Activated CD4-positive, alpha-beta T cell treated with anti-CD3 and anti-CD28 coated beads, Interleukin-10, Interleukin-2, amounts not matched to agents 100 ng/mL and 50 ng/mL, durations not matched to agents 16 hours and 8 hours (primary cell): ENCODE data around the gene BCL2.
"Not testable (repeated sequence)": the region's sequence is repeated elsewhere in the genome, so short reads cannot be mapped to it uniquely, and the experiment has no call there.

Experiments
- DNase-seq: peaks from one replicate; pipeline ENCODE4 v3.0.0-alpha.2; 2020

Gene BCL2

DNA sequence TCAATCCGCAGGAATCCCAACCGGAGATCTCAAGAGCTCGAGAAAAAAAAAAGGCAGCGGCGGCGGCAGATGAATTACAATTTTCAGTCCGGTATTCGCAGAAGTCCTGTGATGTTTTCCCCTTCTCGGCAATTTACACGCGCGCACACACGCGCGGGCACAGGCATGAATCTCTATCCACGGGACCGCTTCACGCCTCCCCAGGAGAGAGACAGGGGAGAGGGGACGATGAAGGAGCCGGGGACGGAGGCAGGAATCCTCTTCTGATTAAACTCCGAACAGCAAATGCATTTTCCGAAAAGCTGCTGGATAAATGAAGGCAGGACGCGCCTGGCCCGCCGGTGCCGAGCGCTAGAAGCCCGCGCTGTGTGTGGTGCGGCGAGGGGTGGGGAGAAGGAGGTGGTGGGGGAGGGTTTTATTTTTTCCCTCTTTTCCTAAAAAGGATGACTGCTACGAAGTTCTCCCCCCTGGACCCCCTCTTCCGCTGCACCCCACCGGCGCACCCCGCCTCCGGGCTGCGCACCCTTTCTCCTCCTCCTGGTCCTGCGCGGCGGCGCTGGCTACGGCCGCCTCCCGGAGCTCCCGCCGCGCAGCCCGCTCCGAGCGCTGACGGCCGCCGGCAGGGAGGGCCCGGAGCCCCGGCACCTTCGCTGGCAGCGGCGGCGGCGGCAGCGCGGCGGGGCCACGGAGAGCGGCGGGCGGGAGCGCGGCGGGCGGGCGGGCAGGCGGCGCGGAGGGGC is at the start of gene BCL2:
Gene BCL2, minus strand, starts transcription at position 387 of the 740 bp plus-strand sequence.
- peak; percentile 59 for DNase-seq

DNA sequence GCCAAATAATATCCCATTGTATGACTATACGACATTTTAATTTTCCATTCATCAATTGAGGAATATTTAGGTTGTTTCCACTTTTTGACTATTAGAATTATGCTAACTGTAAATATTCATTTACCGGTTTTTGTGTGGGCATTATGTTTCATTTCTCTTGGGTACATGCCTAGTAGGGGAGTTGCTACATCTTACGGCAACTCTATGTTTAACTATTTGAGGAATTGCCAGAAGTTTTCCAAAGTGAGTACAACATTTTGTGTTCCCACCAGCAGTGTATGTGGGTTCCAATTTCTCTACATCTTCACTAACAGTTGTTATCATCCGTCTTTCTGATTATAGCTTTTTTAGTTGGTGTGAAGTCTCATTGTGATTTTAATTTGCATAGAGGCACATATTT is 49.0 kb upstream of the BCL2 start:
- no peak for DNase-seq

DNA sequence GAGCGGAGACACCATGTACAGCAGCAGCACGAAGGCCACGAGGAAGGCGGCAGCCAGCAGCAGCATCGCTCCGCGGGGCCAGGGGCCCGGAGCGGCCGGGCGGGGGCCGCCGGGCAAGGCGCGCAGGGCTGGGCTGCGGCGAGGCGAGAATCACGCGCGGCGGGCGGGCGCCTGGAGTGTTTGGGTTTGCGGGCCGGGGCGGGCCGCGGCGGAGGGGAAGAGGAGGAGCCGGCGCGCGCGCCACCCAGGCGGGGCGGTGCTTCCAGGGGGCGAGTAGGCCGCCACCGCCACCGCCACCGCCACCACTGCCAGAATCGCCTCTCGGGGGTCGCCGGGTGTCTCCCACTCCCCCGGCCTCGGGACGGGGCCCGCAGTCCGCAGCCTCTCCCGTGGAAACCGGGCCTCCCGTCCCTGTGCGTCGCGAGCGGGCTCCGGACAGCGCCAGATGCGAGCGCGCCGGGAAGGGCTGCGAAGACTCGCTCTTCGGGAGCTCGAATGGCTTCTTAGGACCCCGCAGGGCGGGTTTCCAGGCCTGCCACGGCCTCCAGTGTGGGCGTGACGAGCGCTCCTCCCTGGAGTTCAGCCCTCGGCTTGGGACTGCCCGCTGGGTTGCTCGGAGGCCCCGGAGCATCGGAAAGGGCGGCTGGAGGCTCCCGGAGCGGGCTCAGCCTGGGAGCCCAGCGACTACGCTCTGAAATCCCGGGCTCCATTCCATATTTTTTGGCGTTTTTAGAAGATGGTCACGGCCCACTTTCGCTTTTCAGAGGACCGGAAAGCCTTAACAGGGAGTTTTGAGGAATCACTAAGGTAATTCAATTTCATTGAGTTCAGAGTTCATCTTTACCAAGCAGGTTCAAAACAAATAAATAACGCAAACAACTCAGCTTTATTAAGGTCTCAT is 47.7 kb upstream of the BCL2 start, which contains the start of gene KDSR:
Gene KDSR, minus strand, starts transcription at position 154 of the 901 bp plus-strand sequence. Its CDS starts 88 bp downstream, at position 66.
- DNase-seq, result peak; percentile 89

DNA sequence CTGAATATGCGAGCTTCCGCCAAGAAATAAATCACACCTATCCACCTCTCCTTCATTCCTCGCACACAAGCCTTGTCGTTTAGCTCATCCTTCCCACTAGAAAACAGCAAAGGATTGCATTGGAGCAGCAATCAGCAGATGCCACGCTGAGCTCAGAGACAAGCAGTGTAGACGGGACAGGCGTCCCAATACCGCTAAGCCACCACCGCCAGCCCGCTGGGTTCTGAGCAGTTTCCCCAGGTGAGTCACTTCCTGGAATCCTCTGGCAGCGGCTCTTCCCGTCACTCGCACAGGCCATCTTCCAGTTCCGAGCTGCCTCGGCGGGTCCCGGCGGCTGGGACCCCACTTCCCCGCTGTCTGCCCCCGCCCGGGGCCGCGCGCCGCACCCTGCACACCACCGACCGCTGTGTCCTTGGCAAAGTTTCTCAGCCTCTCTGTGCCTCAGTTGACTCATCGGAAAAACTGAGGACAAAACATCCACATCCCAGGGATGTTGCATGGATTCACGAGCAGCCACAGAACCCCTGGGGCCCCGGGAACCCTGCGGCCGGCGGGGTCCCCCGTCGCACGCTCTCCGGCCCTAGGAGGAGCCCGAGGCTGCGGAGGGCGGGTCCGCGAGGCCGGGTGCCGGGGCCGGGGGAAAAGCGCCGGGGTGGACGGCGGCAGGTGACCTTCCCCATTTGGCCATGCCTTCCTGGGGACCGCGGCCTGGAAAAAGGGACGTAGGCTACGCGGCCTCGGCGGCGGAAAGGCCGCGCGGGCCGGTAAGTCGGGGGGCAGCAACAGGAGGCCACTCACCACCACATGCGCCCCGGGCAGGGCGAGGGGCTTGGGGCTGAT is 46.9 kb upstream of the BCL2 start:
- peak; percentile 88 for DNase-seq

DNA sequence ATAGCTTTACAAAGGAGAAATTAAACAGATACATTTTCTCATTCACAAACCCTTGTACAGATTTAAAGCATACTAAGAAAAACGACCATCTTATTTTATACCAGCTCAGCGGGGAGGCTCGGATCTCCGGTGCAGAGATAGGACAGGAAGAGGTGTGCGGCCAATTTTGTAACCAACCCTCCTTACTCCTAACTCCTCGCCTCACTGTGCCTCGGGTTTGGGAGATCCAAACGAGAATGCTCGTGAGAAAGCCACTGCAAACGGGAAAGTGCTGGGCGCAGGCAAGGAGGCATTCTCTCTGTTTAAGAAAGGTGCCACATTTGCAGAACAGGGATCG is 46.3 kb upstream of the BCL2 start:
- peak; percentile 41 for DNase-seq

DNA sequence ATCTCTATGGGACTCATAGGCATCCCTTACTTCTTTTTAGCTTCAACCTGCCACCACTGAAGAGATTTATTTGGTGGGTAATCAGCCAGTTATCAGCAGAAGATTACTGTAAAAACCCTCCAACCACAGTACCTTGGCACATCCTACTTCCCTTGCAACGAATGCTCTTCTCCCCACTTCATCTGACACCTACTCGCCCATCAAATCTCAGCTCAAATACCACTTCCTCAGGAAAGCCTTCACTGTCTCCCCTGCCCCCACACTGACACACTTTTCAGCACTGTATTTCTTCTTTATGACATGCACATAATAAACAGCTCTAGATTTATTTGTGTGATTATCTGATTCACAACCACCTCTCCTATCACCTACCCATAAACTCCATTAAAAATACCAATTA is 44.4 kb upstream of the BCL2 start:
- DNase-seq, result peak; percentile 69

DNA sequence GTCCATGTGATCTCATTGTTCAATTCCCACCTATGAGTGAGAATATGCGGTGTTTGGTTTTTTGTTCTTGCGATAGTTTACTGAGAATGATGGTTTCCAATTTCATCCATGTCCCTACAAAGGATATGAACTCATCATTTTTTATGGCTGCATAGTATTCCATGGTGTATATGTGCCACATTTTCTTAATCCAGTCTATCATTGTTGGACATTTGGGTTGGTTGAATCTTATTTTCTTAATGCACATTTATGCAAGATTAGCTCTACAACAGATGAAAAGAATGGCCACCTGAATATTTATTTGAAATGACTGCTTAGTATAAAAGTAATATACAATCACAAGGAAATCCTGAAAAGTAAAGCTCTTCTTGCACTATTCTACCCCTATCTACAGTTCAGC is 43.9 kb upstream of the BCL2 start:
- not testable (repeated sequence) for DNase-seq

DNA sequence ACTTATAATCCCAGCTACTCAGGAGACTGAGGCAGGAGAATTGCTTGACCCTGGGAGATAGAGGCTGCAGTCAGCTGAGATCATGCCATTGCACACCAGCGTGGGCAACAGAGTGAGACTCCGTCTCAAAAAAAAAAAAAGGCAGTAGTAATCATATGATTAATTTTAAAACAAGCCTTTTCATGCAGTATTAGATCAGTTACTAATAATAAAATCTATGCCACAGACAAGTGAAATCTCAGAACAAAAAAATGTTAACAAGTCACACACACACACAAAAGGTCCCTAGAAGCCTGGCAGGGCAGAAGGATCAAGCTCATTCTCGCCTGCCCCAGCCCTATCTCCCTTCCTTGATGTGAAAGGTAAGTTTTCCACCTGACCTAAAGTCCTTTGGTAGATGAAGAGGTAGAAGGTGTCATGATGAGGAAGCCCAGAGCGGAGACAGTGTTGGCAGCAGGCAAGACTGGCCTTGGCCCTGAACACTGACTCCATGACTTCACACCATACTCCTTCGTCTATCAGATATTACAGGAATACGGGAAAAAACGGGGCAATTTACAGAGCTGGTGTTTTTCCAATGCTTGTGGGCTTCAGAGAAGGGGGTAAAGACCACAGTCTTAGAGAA is 36.8 kb upstream of the BCL2 start:
- DNase-seq, result no peak

DNA sequence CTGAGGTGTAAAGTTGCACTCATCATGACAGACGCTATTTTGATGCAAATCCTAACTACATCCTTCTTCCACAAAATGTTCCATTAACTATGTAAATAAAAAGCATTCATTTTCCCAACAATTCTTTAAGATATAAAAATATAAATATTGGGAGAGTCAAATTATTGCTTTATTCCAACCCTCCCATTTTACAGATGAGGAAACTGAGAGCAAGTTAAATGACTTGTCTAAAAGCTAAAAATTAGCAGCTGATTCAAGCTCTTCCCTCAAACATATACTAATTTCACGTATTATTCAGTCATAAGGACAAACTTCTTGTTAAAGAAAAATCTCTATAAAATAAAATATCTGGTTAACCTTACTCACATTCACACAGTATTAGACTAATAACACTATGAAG is 30.7 kb upstream of the BCL2 start:
- DNase-seq, result no peak

DNA sequence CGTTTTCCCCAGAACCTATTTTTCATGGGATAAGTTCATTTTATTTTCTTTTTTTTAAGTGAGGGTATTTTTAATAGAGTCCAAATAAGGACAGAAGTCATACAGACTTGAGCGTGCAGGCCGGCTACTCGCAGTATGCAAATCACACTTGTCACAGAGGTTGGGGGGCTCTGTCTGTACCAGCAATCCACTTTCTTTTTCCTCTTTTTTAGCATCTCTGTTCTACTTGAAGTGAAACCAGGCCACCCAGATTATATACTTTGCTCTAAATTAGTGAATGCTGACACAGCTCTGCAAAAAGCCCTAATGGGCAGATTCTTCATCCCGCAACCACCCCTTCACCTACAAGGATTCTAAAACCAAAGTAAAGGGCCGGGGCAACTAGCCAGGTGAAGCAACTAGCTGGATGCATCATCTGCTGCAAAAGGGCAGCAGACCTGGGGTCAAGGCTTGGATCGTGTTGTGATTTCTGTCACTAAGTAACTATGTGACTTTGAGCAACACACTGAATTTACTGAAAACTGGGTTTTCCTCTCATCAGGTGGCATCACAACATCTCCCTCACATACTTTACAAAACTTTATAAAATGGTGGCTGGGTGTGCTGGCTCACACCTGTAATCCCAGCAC is 29.1 kb upstream of the BCL2 start:
- DNase-seq, result no peak

DNA sequence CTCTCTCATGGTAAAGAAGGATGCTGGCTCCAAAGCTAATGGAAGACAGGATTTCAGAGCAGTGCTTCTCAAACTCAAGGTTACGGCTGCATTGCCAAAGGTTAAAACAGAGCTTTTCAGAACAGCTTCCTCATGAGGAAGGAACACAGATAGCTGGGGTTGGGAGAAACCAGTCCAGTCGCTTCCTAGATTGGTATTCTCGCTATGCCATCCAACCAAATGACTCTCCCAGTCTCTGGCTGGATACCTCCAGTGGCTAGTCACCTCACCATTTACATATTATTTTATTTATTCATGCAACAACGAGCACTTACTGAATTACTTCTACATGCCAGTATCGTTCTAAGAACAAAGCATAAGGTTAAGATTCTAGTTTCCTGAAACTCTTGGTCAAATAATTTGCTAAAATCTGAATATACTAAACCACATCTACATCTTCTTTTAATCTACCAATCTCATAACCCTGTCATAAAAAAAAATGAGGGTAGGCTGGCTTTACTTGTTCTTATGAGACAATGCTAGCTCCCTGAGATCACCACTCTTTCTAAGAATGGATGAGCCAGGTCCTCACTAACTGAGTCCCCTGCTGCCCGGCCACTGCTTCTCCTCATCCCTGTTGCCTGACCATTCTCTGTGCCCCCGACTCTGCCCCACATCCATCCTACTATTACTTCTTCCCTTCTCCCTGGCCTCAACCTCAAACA is 27.1 kb upstream of the BCL2 start:
- DNase-seq, result no peak

DNA sequence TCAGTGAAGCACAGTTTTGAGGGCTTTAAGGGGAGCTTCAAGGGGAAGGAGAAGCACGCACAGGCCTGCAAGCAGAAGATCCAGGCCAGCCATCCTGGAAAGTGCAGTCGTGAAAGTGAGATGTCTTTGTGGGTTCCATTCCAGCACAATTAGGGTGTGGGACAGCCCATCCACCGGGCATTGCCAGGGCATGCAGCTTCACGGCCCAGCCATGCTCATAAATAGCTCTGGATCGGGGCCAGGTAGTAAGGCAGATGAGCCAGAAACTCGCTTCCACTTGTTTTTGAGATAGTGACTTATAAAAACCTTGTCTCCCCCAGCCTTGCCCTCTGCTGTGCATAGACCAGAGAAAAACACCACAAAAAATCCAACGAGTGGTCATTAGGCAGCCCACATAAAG is 26.5 kb upstream of the BCL2 start:
- DNase-seq, result no peak

DNA sequence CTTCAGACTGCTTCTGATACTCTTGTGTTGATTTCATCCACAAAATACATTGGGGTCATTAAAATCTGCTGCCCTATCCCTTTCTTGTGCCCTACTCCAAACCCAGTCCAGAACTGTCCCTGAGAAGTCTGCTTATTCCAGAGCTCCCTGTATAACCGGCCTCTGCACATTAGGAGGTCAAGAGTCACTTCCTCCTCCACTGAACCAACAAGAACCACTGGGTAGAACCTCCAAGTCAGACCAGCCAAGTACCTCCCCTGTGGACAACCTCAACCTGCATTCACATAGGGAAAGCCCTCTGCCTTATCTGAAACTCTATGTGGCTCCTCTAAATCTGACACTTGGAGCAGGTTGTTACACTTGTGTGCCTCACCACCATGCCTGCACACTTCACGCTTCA is 25.3 kb upstream of the BCL2 start:
- DNase-seq, result no peak

DNA sequence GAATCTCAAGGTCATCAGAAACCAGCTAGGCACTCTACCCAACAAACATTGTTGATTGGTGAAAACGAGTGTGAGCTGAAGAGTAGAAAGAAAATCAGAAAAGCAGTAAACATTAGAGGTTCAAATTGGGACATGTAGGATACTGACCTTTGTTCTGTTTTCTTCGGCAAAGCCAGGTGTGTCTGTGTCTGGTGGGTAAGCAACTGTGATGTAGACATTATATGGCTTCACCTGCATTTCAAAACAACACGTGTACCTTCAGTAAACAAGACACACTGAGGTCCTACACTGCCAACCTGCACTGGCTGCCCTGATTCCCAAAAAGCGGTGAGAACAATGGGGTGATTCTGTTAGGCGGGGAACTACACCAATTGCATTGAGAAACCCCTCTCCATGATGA is 24.7 kb upstream of the BCL2 start:
- no peak for DNase-seq

DNA sequence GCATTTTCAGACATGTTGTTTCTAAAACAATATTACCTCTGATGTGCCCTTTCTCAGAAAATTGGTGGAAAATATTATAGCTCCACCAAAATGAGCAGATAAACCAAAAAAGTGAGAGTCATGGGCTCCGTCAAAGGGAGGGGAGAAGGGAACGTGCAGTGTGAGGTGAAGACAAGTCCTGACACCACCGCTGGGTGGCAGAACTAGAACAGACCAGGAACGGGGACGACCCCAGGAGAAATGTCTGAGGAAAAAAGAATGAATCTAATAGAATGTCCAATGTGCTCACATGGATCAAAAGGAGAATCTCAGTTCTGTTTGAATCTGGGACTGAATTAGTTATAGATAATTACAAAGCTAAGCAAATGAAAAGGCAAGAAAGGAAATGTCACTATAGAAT is 22.6 kb upstream of the BCL2 start:
- DNase-seq, result no peak

DNA sequence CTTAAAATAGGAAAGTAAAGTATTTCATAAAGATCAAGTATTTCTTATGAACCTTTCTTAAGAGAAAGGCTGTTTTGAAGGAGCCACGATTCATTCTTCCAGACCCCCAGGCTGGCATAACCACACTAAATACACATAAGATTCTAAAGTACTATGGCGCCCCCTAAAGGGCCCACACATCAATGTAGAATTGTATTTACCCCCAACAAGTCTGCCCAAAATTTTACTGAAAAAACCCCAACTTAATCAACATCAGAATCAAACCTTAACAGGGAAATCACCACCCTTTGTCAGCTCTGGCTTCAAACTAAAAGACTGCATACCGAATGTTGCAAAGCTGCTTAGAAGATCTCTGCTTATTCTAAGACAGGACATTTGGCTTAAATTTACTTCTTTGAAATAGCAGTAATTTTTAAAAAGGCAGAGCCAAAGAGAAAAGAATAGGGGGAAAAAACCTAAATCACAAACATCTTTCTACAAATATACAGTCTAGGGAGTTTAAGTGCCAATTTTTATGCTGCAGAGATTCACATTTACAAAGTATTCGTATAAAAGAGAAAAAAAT is 20.4 kb upstream of the BCL2 start:
- DNase-seq, result peak; percentile 49

DNA sequence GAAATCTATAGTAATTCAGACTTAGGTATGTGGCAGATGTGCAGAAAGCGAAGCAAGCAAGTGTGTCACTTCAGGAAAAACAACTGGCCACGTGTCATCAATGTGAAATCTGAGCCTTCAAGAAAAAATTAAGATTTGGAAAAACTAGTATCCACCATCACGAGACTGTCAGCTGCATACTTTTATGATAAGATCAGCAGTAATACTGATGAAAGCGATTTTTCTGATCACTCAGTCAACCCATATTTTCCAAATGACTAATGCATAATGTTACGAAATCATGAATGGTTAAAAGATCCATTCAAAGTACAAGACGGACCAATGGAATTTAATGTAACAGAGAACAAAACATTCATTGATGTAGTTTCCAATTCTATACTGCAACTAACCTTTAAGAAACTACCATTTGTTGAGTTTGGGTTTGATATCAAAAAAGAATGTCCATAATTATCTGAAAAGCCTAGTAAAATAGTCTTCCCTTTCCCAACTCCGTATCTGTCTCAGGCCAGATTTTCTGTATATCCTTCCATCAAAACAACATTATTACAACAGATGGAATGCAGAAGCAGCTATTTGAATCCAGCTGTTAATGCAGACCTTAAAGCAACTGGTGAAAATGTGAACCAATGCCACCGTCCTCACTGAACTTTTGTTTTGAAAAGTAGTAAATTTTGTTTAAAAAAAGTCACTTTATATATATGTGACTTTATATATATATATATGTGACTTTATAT is 17.0 kb upstream of the BCL2 start:
- DNase-seq, result peak; percentile 55

DNA sequence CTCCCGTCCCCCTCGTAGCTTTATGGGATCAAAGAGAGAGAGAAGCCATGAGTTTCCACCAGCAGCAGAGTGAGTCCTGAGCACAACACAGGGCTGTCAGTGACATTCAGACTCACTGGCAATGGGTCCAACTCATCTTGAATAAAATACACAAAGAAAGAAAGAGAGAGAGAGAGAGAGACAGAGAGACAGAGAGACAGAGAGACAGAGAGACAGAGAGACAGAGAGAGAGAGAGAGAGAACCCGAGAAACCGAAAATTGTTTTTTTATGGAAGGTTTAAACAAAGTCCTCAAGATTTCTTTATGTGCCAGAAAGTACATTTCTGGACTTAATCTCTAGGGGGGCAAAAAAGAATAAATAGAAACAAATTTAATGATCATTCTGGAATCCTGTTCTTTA is 11.5 kb upstream of the BCL2 start:
- no peak for DNase-seq

DNA sequence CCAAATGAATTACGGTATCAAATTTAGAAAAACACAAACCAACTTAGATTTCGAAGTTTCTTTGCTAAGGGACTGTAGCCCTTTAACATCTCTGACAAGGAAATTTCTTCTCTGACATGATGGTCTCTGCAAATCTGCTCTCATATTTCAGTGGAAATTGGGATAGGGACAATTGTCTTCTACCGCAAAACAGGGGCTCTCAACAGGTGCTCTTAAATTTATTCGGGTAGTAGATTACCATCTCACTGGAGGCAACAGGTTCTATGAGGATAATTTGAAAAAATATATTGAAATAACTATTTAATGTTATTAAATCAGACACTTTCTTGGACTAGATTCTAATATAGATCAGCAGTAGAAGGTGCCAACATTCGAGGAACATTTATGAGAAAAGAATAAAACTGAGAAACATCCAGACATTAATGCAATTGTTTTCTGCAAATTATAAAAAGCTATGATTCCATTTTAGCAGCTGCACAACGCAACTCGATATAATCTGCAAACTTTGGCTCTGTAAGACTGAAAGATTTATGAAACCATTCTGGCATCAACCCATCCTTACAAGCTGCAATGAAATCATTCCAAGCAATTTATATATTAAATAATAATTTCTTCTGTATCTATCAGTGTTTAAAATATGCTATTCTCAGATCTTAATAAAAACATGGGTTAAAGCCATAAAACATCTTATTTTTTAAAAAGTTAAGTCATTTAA is 10.0 kb upstream of the BCL2 start:
- no peak for DNase-seq

DNA sequence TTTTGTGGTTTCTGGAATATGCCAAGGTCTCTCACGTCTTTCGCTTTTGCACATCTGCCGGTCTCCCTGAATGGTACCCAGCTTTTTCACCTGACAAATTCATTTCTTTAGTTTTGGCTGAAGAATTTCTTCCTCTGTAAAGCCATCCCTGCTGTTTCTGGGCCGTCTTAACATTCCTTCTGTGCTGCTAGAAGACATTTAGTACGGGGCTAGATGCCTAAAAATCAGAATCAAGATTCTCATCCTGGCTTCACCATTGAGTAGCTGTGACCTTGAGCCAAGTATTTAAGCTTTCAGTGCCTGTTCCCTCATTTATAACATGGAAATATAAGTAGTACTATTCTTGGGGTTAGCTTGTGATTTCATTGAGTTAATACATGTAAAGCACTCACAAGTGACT is 6.4 kb upstream of the BCL2 start:
- no peak for DNase-seq
